Keratinocyte (primary cell): ENCODE results near the gene ELAVL2.

ENCODE experiments used
- EZH2 ChIP-seq: IDR thresholded peaks from one replicate; pipeline ENCODE4 v1.6.1; 2012; ENCODE audit warnings: inconsistent platforms, mild to moderate bottlenecking, low read length, moderate library complexity
- TF ChIP-seq, protein P1 (sequence below), 3 experiments: IDR thresholded peaks in 1 of 3; conservative IDR thresholded peaks in 1 of 3; optimal IDR thresholded peaks in 1 of 3; 2 replicates in 2 of 3; 3 replicates in 1 of 3; pipeline versions ENCODE3 to v1.5.1; 2011; ENCODE audit warnings: low read length in 3 of 3, mild to moderate bottlenecking in 3 of 3, moderate library complexity in 2 of 3, control low read depth in 1 of 3, inconsistent platforms in 1 of 3; ENCODE audit not compliant: insufficient read depth in 2 of 3; ENCODE audit errors: extremely low read depth in 1 of 3

- TF ChIP-seq, protein P1, sequence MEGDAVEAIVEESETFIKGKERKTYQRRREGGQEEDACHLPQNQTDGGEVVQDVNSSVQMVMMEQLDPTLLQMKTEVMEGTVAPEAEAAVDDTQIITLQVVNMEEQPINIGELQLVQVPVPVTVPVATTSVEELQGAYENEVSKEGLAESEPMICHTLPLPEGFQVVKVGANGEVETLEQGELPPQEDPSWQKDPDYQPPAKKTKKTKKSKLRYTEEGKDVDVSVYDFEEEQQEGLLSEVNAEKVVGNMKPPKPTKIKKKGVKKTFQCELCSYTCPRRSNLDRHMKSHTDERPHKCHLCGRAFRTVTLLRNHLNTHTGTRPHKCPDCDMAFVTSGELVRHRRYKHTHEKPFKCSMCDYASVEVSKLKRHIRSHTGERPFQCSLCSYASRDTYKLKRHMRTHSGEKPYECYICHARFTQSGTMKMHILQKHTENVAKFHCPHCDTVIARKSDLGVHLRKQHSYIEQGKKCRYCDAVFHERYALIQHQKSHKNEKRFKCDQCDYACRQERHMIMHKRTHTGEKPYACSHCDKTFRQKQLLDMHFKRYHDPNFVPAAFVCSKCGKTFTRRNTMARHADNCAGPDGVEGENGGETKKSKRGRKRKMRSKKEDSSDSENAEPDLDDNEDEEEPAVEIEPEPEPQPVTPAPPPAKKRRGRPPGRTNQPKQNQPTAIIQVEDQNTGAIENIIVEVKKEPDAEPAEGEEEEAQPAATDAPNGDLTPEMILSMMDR (optimal IDR thresholded peaks at IDR 0.05 in 1 of 3, IDR thresholded peaks at IDR 0.05 in 1 of 3, conservative IDR thresholded peaks at IDR 0.05 in 1 of 3; ENCODE audit: extremely low read depth in 1 of 3, insufficient read depth in 2 of 3, low read length in 3 of 3), result no peak
- TF ChIP-seq EZH2, result no peak
These were observed 53.7 kb downstream of the ELAVL2 start for GRCh38 chr9:23772385-23772783.
